DMS153 (cell line): ENCODE results near the gene ACAP3.
"Not testable (repeated sequence)": the region's sequence is repeated elsewhere in the genome, so short reads cannot be mapped to it uniquely, and the experiment has no call there.

Source experiments
- DNase-seq: peaks from one replicate; lab custom pipeline; 2025; lab: John Stamatoyannopoulos, UW

The ACAP3 gene

DNA sequence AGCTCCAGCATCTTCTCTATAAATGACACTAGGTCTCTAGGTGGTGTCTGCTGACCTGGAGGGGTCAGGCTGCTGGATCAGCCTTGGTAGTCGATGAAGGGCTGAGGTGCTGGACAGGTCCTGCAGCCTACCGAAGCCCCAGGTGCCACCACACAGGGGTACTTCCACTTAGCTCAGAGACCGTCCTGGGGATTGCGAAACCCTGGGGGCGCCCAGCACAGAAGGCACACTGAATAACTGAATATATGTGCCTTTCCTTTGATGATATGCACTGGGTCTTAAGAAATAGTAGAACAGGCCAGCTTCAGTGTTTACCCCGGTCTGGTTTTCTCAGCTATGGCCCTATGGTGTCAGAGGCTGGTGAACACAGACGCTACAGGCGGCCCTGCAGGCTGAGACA, 45.0 kb downstream of the ACAP3 start:
- DNase-seq: no peak

DNA sequence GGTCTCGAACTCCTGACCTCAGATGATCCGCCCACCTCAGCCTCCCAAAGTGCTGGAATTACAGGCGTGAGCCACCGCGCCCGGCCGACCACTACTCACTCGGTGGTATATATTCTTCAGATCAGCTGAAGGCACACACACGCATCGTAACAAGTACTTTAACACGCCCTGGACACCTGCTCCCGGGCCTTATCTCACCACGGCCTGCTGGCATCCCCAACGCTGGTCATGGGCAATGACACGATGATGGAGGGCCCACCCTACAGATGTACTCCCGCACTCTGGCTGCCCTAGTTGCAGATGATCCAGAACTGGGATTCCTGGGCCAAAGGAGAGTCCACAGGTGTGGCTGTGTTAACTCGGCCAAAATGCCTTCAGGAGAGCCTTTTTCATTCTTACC, 45.7 kb downstream of the ACAP3 start:
- no peak for DNase-seq

DNA sequence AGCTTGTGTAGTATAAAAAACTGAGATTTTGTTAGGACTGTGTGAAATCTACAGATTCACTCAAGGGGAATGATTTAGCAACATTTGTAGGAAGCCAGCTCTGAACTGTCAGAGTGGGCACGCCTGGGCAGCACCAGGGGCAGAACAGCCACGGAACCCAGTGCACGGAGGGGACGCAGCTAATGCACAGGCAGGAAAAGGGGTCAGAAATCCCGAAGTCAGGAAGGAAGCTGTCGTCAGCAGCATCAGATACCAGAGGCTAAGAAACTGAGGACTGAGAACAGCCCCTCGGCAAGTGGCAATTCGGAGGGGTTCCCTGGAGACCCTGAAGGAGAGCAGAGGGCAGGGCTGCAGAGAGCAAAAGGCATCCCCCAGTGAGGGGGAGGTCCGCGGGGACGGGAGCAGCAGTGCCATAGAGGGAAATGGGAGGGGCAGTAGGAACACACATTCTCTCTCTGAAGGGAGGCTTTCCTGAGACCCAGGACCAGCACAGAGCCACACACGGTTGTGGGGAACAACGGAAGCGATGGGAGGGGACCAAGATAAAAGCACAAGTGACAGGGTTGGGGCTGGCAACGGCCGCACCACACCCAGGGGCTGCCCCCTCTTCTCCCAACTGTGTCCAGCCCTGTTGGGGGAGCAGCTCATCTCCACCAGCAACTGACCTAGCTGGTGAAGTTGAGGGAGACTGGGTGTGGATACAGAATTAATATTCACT, 46.7 kb downstream of the ACAP3 start:
- no peak for DNase-seq

DNA sequence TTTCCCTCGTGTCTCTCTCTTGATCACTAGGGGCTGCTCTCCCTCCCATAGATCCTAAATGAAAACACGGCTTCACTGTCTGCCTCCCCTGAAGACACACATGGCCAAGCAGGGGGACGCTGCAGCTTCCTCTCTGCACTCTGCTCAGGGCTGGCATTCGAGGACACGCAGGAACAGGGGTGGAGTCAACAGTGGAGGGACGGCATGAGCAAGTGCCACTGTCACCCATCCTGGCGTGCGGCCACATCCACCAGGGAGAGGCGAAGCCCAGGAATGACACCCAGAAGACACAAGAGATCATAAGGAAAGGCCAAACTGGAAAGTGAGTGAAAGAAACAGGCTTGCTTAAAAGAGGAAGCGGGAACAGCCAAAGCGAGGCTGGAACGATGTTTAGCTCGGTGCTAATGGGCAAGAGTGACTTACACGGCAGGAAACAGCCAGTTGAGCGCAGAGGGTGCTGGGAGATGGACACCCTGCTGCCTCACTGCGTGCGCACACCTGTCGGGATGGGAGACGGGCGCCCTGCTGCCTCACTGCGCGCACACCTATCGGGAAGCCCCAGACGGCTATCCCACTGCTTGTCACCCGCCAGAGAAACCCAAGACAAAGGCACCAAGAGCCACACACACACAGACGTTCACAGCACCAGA, 47.7 kb downstream of the ACAP3 start:
- peak; percentile 89 for DNase-seq

DNA sequence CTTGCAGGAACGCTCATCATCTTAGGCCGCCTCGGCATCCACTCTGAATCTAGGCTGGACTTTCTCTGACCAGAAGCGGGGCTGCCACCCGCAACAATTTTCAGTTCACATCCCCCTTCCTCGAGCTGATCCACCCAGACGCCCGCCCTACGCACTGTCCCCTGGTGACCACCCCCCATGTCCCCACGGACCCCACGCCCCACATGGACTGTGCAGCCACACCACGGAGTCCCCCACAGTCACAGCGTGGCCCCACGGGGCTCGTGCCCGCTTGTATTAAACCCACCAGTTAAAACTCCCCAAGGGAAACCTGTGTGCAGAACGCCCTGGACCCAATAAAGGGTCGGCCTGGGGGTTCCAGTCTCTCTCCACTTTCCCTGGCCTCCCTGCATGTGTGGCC, 48.2 kb downstream of the ACAP3 start:
- DNase-seq: no peak

DNA sequence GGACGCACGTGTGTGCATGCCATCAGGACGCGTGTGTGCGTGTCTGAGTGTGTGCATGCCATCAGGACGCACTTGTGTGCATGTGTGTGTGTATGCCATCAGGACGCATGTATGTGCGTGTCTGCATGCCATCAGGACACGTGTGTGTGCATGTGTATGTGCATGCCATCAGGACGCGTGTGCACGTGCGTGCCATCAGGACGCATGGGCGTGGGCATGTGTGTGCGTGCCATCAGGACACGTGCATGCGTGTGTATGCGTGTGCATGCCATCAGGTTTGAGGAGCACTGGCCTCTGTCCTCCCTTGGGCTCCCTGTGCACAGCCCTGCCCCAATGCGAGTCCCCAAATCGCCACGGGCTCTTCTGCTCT, 48.6 kb downstream of the ACAP3 start:
- DNase-seq: no peak

DNA sequence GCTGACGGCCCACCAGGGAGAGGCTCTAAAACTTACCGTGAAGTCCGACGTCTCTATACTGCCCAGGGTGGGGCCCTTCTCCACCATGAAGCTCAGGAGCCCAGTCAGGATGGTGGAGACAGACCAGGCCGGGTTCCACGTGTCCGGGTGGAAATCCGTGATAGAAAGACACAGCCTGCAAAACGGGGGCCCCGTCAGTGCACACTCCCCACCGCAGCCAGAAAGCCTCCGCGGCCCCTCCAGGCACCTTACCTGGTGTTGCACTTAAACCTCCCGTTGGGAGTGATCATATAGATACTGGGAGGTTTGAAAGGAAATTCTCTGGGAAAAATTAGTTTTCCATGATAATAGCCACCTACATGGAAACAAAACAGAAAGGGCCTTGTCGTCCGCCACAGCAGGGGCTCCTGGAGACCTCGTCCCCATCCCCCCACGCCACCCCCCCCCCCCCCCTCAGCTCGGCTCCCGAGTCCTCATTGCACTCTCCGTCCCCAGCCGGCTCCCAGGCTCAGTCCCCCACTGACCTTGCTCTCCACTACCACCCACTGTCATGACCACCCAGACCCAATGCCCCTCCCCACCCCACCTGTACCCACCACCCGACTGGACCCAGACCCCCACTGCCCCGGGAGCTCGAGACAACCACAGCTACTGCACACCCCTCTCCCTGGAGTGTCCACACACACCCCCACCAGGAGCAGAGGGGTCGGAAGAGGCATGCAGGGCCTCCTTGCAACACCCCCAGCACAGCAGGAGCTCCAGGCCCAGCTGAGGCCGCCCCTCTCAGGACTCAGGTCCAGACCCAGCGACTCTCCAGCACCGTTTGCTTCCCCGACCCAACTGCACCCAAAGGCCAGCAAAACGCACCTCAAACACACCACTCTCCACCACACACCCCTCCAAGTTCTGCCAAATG, 50.5 kb downstream of the ACAP3 start:
- no peak for DNase-seq

DNA sequence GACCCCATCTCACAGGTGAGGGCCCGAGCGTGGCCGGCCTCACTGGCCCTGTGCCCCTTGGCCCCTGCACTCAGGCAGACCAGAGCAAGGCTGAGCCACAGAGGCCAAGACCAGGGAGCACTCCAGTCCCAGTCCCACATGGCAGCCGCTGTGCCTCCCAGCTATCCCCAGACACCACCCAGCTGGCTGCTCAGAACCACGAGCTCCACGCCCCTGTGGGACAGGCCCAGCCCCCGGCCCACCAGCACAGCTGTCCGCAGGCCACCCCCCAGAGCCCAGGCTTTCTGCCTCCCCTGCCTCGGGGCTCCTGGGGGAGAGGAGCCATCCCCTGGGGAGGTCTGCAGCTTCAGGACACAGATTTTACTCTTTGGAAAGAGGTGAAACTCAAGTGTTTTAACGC, 52.1 kb downstream of the ACAP3 start:
- DNase-seq: no peak

DNA sequence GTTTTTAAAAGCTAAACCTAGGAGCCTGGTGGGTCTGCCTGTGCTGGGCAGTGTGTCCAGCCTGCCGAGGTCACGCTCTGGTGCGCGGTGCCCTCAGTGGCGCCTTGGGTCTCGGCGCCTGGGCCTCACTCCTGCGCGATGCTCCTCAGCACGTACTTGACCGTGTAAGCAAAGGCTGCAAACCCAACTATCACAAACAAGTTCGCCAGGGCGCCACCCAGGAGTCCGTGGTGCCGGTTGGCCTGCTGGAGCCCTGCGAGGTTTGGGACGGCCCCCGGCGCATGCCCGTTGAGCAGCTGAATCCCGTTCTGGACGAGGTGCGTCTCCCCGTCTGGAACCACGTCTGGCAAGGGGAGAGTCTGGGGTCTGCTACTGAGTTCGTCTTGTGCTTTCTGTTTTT, 52.7 kb downstream of the ACAP3 start:
- no peak for DNase-seq

DNA sequence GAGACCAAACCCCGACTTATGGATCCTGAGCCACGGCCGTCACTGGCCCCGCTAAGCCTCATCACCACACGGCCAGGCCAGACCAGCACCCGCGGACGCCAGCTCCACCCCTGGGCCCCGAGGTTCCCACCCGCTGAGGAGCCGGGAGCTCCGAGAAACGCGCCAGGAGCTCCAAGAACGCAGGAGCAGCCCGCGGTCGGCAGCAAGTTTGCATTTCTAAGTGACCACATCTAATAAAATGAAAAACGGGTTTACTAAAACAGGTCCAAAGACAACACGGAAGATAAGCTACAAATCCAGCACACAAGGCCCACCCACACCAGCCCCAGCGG, 53.1 kb downstream of the ACAP3 start:
- no peak for DNase-seq

DNA sequence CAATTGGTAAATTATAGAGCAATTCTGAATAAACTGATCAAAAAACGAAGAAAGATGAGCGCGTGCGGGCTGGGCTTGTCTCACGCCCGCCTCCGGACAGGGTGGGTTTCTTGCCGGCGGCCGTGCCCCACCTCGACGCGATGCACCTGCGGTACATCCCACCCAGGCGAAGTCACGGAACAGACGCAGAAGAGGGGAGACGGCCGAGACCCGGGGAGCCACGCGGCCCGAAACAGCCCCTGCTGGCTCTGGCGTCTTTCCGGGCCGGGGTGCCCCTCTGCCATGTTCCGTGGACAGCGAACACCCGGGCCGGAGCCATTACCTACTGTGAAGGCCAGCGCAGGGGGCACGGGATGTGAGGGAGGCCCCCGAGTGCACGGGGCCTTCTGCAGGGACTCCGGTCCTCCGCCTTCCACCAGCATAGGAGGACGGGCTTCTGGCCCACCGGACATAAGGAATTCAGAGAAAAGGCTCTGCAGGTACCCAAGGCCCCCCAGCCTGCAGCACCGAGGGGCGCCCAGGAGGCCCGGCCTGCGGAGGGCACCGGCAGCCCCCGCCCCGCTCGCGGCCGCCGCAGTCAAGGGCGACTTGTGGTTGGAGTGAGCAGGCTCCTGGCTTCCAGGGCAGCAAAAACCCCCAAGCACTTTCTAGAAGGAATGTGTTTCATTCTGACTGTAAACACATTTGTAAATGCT, 53.6 kb downstream of the ACAP3 start:
- DNase-seq: no peak

DNA sequence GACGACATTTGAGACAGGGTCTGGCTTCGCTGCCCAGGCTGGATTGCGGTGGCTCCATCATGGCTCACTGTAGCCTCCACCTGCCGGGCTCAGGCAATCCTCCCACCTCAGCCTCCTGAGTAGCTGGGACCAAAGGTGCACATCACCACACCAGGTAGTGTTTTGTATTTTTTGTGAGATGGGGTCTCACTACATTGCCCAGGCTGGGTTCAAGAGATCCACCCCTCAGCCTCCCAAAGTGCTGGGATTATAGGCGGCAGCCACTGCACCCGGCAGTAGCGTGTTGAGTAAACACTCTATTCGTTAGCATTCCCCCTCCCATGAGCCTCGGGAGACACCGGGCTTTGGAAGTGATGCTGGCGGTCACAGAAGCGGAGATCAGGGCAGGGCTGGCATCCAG, 54.4 kb downstream of the ACAP3 start:
- DNase-seq: no peak

DNA sequence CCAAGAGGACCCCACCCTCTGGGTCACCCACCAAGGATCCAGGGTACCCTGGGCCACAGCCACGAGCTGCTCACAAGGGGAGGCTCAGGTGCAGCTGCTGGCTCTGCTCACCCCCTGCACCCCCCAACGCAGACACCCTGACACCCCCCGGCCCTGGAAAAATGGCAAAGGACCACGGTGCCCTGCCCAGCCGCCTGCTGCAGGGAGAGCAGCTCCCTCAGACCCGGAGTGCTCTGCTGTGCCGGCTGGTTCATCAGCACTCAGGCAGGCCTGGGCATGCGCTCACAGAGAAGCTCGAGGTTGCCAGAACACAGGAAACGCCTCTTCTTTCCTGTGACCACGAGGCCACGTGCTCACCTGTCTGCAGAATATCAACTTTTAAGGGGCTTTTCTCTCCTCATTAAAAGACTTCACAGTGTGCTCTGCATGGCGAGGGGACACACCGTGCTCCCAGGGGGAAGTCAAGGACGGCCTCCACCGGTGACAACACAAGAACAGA, 56.9 kb downstream of the ACAP3 start:
- peak; percentile 86 for DNase-seq

DNA sequence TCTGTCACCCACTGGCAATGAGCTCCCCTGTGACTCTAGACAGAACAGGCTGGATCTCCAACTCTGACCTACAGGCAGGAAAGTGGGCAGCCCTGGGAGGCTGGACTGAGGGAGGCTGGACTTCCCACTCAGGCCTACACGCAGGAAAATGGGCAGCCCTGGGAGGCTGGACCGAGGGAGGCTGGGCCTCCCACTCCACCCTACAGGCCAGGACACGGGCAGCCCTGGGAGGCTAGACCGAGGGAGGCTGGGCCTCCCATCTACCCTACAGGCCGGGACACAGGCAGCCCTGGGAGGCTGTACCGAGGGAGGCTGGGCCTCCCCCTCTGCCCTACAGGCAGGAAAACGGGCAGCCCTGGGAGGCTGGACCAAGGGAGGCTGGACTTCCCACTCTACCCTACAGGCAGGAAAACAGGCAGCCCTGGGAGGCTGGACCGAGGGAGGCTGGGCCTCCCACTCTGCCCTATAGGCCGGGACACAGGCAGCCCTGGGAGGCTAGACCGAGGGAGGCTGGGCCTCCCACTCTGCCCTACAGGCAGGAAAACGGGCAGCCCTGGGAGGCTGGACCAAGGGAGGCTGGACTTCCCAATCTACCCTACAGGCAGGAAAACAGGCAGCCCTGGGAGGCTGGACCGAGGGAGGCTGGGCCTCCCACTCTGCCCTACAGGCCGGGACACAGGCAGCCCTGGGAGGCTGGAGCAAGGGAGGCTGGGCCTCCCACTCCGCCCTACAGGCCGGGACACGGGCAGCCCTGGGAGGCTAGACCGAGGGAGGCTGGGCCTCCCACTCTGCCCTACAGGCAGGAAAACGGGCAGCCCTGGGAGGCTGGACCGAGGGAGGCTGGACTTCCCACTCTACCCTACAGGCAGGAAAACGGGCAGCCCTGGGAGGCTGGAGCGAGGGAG, 59.5 kb downstream of the ACAP3 start:
- DNase-seq: not testable (repeated sequence)

DNA sequence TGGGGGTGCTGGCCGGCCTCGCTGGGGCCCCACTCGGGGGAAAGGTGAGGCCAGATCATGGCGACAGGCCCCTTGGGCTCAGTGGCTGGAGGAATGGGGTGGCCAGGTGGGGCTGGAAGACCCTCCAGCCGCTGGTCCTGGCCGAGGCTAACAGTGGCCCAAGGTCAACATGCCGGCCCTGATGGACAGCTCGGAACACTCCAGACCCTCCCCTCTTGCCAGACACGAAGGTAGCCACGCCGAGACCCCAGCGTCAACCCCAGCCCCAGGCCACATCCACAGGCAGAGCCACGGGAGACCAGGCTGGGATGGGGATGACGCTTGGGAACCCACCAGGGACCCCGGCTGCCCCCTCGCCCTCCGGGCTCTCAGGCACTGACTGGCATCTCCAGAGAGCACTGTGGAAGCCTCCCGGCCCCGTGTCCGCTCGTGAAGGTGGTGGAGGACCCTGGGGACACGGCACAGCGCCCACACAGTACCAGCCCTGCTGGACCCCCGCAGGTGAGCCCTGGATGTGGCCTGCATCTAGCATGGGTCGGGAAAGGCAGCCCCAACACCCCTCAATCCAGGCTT, 60.3 kb downstream of the ACAP3 start:
- DNase-seq: no peak

DNA sequence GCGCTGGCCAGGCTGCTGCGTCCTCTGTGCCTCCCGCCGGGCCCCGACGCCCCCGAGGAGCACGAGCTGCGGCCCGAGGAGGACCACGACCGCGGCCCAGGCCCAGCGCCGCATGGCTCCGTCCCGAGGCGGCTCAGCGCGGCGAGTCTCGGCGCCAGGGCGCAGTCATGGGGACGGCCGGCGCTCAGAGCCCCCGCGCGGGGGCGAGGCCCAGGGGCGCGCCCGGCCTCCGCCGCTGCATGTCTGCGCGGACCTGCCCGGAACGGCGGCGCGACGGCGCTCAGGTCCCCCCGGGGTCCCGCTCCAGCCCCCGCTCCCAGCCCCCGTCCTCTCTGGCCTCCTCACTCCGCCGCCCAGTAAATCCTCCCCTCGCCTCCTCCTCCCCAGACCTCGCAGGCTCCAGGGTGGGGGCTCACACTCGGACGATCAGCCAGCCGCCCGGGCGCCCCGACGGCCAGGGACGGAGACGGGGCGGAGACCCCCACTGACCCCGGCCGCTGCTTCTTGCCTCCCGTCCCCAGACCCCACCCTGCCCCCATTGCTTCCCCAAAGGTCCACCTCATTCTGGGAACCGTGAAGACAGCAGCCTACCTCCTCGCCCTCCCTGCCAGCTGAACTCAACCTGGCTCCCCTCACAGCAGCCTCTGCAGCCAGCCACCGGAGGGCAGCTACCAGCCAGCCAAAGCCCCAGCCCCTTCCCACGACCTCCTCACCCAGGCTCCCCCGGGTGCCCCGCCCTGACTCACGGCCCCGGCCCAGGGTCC, 61.0 kb downstream of the ACAP3 start, which contains the start of gene C1QTNF12:
Gene C1QTNF12 (minus strand): TSS at position 146 of the 764 bp plus-strand sequence. CDS start 32 bp downstream, at position 114.
- no peak for DNase-seq

DNA sequence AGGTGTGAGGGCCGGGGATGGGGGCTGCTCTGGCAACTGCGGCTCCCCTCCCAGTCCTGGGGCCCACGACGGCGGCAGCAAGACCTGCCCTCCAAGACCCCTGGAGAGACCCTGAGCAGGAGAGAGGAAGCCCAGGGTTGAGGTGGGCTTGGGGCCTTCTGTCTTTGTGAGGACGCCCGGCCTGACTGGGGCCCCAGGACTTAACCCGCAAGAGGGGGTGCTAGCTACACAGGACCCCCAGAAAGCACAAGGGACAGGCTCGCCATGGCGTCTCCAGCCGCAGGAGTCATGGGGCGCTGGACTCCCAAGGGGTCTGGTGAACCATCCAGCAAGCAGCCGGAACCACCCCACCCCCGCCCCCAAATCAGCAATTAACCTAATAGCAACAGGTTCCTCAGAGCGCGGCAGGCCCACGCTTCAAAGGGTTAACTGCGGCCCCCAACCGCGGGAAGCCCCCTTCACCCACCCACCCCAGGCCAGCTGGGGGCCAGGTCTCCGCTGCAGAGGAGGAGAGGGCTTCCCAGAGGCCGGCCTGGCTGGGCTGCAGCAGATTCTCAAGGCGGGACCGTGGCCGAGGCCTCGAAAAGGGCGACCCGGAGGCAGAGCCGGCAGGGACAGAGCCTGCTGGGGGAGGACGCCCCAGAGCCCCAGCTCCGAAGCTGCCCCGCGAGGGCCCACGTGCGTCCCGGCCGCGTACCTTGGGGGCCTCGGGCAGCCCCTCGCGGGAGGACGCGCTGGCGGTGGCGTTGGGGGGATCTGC, 61.7 kb downstream of the ACAP3 start:
- no peak for DNase-seq

DNA sequence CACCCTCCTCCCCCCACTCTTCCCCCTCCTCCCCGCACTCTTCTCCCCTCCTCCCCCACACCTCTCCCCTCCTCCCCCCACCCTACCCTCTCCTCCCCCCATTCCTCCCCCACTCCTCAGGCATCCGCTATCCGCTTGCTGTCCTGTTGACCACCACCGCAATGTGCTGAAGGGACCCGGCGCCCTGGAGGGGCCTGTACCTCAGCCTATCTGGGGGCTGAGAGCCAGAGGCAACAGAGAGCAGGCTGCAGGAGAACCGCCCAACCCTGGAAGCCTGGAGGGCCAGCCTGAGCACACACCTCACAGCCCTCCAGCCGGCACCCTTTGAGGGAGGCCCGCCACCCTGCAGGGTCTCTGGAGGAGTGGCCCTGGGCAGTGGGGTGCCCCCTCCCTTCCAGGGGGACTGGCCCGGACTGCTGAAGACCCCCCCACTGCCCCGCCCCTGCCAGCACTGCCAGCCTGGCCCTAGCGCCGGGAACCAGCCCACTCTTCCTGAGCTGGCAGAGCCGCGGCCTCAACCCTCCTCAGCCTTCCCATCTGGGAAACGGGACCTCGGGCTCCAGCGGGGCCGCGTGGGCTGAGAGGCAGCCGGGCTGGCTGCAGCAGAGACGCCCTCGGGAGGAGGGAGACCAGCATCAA, 62.4 kb downstream of the ACAP3 start:
- no peak for DNase-seq
